Stimulated activated CD8-positive, alpha-beta memory T cell treated with anti-CD3 and anti-CD28 coated beads, Interleukin-12 subunit alpha, Interleukin-12 subunit beta, amount 100 ng/mL, for 1 hour (primary cell): ENCODE results near the gene NCK1.
"Not testable (repeated sequence)": the region's sequence is repeated elsewhere in the genome, so short reads cannot be mapped to it uniquely, and the experiment has no call there.

Experiments
- DNase-seq: peaks from one replicate; pipeline ENCODE4 v3.0.0-alpha.2; 2020; ENCODE audit warnings: low read depth

The NCK1 gene

GRCh38 chr3:136862617-136863322 is 762 bp downstream of the NCK1 start:
- no peak for DNase-seq

- DNase-seq = no peak
These were observed 7.3 kb downstream of the NCK1 start for GRCh38 chr3:136869282-136869681.

GRCh38 chr3:136872258-136872657 is 10.2 kb downstream of the NCK1 start:
- DNase-seq = not testable (repeated sequence)

- DNase-seq = not testable (repeated sequence)
These were observed 17.5 kb downstream of the NCK1 start for GRCh38 chr3:136879510-136879909.

- DNase-seq = no peak
These were observed 20.6 kb downstream of the NCK1 start for GRCh38 chr3:136882571-136882970.

- DNase-seq = no peak
These were observed 22.1 kb downstream of the NCK1 start for GRCh38 chr3:136883967-136884720.

GRCh38 chr3:136885357-136886213 is 23.6 kb downstream of the NCK1 start:
- no peak for DNase-seq

- DNase-seq = no peak
These were observed 27.9 kb downstream of the NCK1 start for GRCh38 chr3:136889947-136890346.

GRCh38 chr3:136891934-136892855 is 30.2 kb downstream of the NCK1 start:
- DNase-seq = no peak

GRCh38 chr3:136893848-136894443 is 31.9 kb downstream of the NCK1 start:
- DNase-seq = no peak

GRCh38 chr3:136897171-136897570 is 35.2 kb downstream of the NCK1 start:
- not testable (repeated sequence) for DNase-seq

- no peak for DNase-seq
These were observed 36.5 kb downstream of the NCK1 start for GRCh38 chr3:136898549-136898948.

- DNase-seq = no peak
These were observed 36.9 kb downstream of the NCK1 start for GRCh38 chr3:136898954-136899353.

GRCh38 chr3:136899622-136900158 is 37.7 kb downstream of the NCK1 start:
- DNase-seq = no peak

GRCh38 chr3:136900694-136901093 is 38.7 kb downstream of the NCK1 start:
- DNase-seq = not testable (repeated sequence)

- DNase-seq = no peak
These were observed 39.4 kb downstream of the NCK1 start for GRCh38 chr3:136901391-136901790.

GRCh38 chr3:136902530-136902929 is 40.5 kb downstream of the NCK1 start:
- not testable (repeated sequence) for DNase-seq

GRCh38 chr3:136903899-136904298 is 41.9 kb downstream of the NCK1 start:
- no peak for DNase-seq

- DNase-seq = no peak
These were observed 42.7 kb downstream of the NCK1 start for GRCh38 chr3:136904746-136905145.

- no peak for DNase-seq
These were observed 43.5 kb downstream of the NCK1 start for GRCh38 chr3:136905549-136905948.

GRCh38 chr3:136906725-136907124 is 44.7 kb downstream of the NCK1 start:
- DNase-seq = no peak
